H9 (cell line): ENCODE data around the gene BIN1. TPM values are rescaled to one million over a fixed set of nuclear protein-coding genes. Genes with fewer than 3 reads are reported as not detected.

ENCODE experiments used
- DNase-seq: peaks from one replicate; pipeline ENCODE4 v3.0.0-alpha.2; 2017
- H2AFZ ChIP-seq: one replicate; pipeline ENCODE4 v1.6.1; 2013; ENCODE audit warnings: mild to moderate bottlenecking, low read length, control low read depth, moderate library complexity
- H2AK5ac ChIP-seq: 2 replicates; pipeline ENCODE4 v1.6.1; 2013; ENCODE audit warnings: low read length, control low read depth, mixed read lengths; ENCODE audit not compliant: insufficient read length
- H2BK120ac ChIP-seq: one replicate; pipeline ENCODE4 v1.6.1; 2013; ENCODE audit warnings: low read depth, mild to moderate bottlenecking, low read length, control low read depth, inconsistent platforms; ENCODE audit not compliant: poor library complexity, severe bottlenecking
- H2BK12ac ChIP-seq: 2 replicates; pipeline ENCODE4 v1.6.1; 2013; ENCODE audit warnings: low read length, control low read depth, mixed read lengths, low read depth; ENCODE audit not compliant: insufficient read length
- H2BK15ac ChIP-seq: 2 replicates; pipeline ENCODE4 v1.6.1; 2013; ENCODE audit warnings: low read depth, low read length, control low read depth
- H2BK20ac ChIP-seq: one replicate; pipeline ENCODE4 v1.6.1; 2013; ENCODE audit warnings: low read depth, mild to moderate bottlenecking, low read length, control low read depth, inconsistent platforms; ENCODE audit not compliant: poor library complexity, severe bottlenecking
- H2BK5ac ChIP-seq: 2 replicates; pipeline ENCODE4 v1.6.1; 2013; ENCODE audit warnings: low read length, control low read depth, mixed read lengths; ENCODE audit not compliant: insufficient read length
- H3K14ac ChIP-seq: 2 replicates; pipeline ENCODE4 v1.6.1; 2013; ENCODE audit warnings: low read length, control low read depth; ENCODE audit not compliant: insufficient read depth
- H3K18ac ChIP-seq: 2 replicates; pipeline ENCODE4 v1.6.1; 2013; ENCODE audit warnings: low read depth, mild to moderate bottlenecking, mixed read lengths, low read length, control low read depth; ENCODE audit not compliant: insufficient read length
- H3K23ac ChIP-seq: 2 replicates; pipeline ENCODE4 v1.6.1; 2013; ENCODE audit warnings: low read length, control low read depth, mixed read lengths, low read depth; ENCODE audit not compliant: insufficient read length
- H3K23me2 ChIP-seq: 2 replicates; pipeline ENCODE4 v1.6.1; 2013; ENCODE audit warnings: low read depth, mild to moderate bottlenecking, mixed read lengths, low read length, control low read depth; ENCODE audit not compliant: insufficient read length, poor library complexity, severe bottlenecking
- H3K27ac ChIP-seq: 2 replicates; pipeline ENCODE4 v1.5.1; 2013; ENCODE audit warnings: low read length, control low read depth, mixed read lengths, low read depth; ENCODE audit not compliant: insufficient read length
- H3K27me3 ChIP-seq: 2 replicates; pipeline ENCODE4 v1.6.1; 2013; ENCODE audit warnings: low read length, control low read depth, inconsistent platforms; ENCODE audit not compliant: insufficient read depth
- H3K4ac ChIP-seq: 2 replicates; pipeline ENCODE4 v1.6.1; 2013; ENCODE audit warnings: low read depth, mild to moderate bottlenecking, control low read depth, inconsistent platforms, low read length, moderate library complexity
- H3K4me1 ChIP-seq: 2 replicates; pipeline ENCODE4 v1.6.1; 2013; ENCODE audit warnings: low read length, control low read depth, inconsistent platforms; ENCODE audit not compliant: insufficient read depth
- H3K4me2 ChIP-seq: 2 replicates; pipeline ENCODE4 v1.6.1; 2013; ENCODE audit warnings: low read length, control low read depth, mixed read lengths; ENCODE audit not compliant: insufficient read length, insufficient read depth
- H3K56ac ChIP-seq: 2 replicates; pipeline ENCODE4 v1.6.1; 2013; ENCODE audit warnings: low read depth, mild to moderate bottlenecking, mixed read lengths, low read length, control low read depth; ENCODE audit not compliant: insufficient read length
- H3K79me1 ChIP-seq: 2 replicates; pipeline ENCODE4 v1.6.1; 2013; ENCODE audit warnings: low read depth, mild to moderate bottlenecking, moderate library complexity, low read length, control low read depth, inconsistent platforms; ENCODE audit not compliant: insufficient read depth, poor library complexity, severe bottlenecking
- H3K79me2 ChIP-seq: 2 replicates; pipeline ENCODE4 v1.6.1; 2013; ENCODE audit warnings: low read length, control low read depth, inconsistent platforms; ENCODE audit not compliant: insufficient read depth
- H3K9ac ChIP-seq: 2 replicates; pipeline ENCODE4 v1.6.1; 2013; ENCODE audit warnings: low read length, control low read depth, mixed read lengths; ENCODE audit not compliant: insufficient read length; ENCODE audit errors: extremely low read depth
- H3K9me3 ChIP-seq: one replicate; pipeline ENCODE4 v1.6.1; 2013; ENCODE audit warnings: low read depth, low read length, inconsistent platforms; ENCODE audit not compliant: control insufficient read depth
- H3T11ph ChIP-seq: one replicate; pipeline ENCODE4 v1.6.1; 2013; ENCODE audit warnings: mild to moderate bottlenecking, low read length, control low read depth, inconsistent platforms
- H4K20me1 ChIP-seq: one replicate; pipeline ENCODE4 v1.6.1; 2013; ENCODE audit not compliant: control insufficient read depth, insufficient read length, insufficient read depth
- H4K5ac ChIP-seq: 2 replicates; pipeline ENCODE4 v1.6.1; 2013; ENCODE audit warnings: low read depth, mild to moderate bottlenecking, mixed read lengths, low read length, control low read depth; ENCODE audit not compliant: insufficient read length
- H4K8ac ChIP-seq: replicated peaks from 2 replicates; pipeline ENCODE4 v1.6.1; 2013; ENCODE audit warnings: low read length, control low read depth, mixed read lengths, low read depth; ENCODE audit not compliant: insufficient read length
- H4K91ac ChIP-seq: 2 replicates; pipeline ENCODE4 v1.6.1; 2013; ENCODE audit warnings: low read depth, mild to moderate bottlenecking, moderate library complexity, mixed read lengths, low read length, control low read depth; ENCODE audit not compliant: insufficient read length
- H3K27ac Mint-ChIP-seq, 3 experiments: 2 replicates in 2 of 3; 3 replicates in 1 of 3; pipeline ENCODE4 v1.8.0; 2020 to 2021; ENCODE audit warnings: mixed read lengths in 3 of 3, mild to moderate bottlenecking in 1 of 3, moderate library complexity in 1 of 3
- H3K27me3 Mint-ChIP-seq: 2 replicates; pipeline ENCODE4 v1.8.0; 2021; ENCODE audit warnings: low read depth, mild to moderate bottlenecking, moderate library complexity, mixed read lengths
- H3K36me3 Mint-ChIP-seq, 3 experiments: 2 replicates in 2 of 3; 3 replicates in 1 of 3; pipeline ENCODE4 v1.8.0; 2020 to 2021; ENCODE audit warnings: low read depth in 3 of 3, mixed read lengths in 3 of 3; ENCODE audit not compliant: insufficient read depth in 1 of 3
- H3K4me1 Mint-ChIP-seq, 2 experiments: 2 replicates each; pipeline ENCODE4 v1.8.0; 2020; ENCODE audit warnings: mixed read lengths in 2 of 2
- H3K4me3 Mint-ChIP-seq, 2 experiments: 2 replicates in 1 of 2; 3 replicates in 1 of 2; pipeline ENCODE4 v1.8.0; 2020 to 2021; ENCODE audit warnings: mild to moderate bottlenecking in 2 of 2, mixed read lengths in 2 of 2, moderate library complexity in 1 of 2
- H3K9me3 Mint-ChIP-seq, 2 experiments: 2 replicates in 1 of 2; 3 replicates in 1 of 2; pipeline ENCODE4 v1.8.0; 2020; ENCODE audit warnings: mild to moderate bottlenecking in 2 of 2, mixed read lengths in 2 of 2, moderate library complexity in 1 of 2
- CTCF ChIP-seq: fragments of 200-600 bp; sonication (generic); conservative IDR thresholded peaks from 3 replicates; pipeline ENCODE4 v1.8.0; 2021; ENCODE audit warnings: antibody characterized with exemption, mild to moderate bottlenecking
- WGBS: extraction: QIAGEN DNeasy Blood & Tissue Kit; methylation state at CpG from one replicate; pipeline ENCODE4 v1.1.7; 2013; ENCODE audit warnings: missing lambda C conversion rate, low lambda C conversion rate, mixed read lengths; ENCODE audit not compliant: insufficient read length; ENCODE audit errors: extremely low coverage; 5-methylcytosine and 5-hydroxymethylcytosine counted together
- total RNA-seq: library from RNA; stranded (reverse); gene quantifications from 2 replicates; pipeline ENCODE4 v1.2.1, GENCODE V29; 2021

BIN1 gene
- total RNA-seq, 1 experiment from 2014 or later = 32.0 TPM

- Mint-ChIP-seq H3K4me1 (peaks cover 34 to 51% of the 10 kb centered on the region in 2 experiments), H3K36me3 (no peaks in the 10 kb centered on the region; a peak in 1 of 7 replicates), H3K27ac (peak overlapping the region in 1 of 3 experiments; percentile 84; a peak in 1 of 7 replicates), H3K27me3 (no peaks in the 10 kb centered on the region), H3K4me3 (no peak overlapping the region), H3K9me3 (no peaks in the 10 kb centered on the region)
- Histone ChIP-seq H2BK15ac (no peak overlapping the region), H2BK120ac (no peak overlapping the region), H3K4ac (no peak overlapping the region), H3K23ac (no peak overlapping the region), H4K8ac (no peak overlapping the region), H2BK5ac (no peak overlapping the region), H3K9me3 (no peaks in the 10 kb centered on the region), H2AFZ (no peak overlapping the region), H3K23me2 (no peaks in the 10 kb centered on the region), H3K9ac (no peak overlapping the region), H3K18ac (no peak overlapping the region), H2BK20ac (no peak overlapping the region), H3K79me1 (peaks cover 2% of the 10 kb centered on the region), H3K27ac (no peak overlapping the region), H3K79me2 (no peaks in the 10 kb centered on the region), H4K20me1 (peaks cover 3% of the 10 kb centered on the region), H2AK5ac (no peak overlapping the region), H3K14ac (no peak overlapping the region; the same call in 1 of the 2 replicates), H2BK12ac (no peak overlapping the region), H3K4me1 (peaks cover 2% of the 10 kb centered on the region), H3T11ph (no peak overlapping the region), H4K5ac (no peak overlapping the region), H3K56ac (no peak overlapping the region), H3K27me3 (no peaks in the 10 kb centered on the region), H4K91ac (no peak overlapping the region), H3K4me2 (no peak overlapping the region)
- no peak for TF ChIP-seq CTCF
- DNase-seq = no peak
- WGBS = no CpG with 5 or more reads among the region's 10 CpGs
These were observed 17.3 kb downstream of the BIN1 start for GRCh38 chr2:127089478-127090235.
